Endothelial cell (in vitro differentiated cells): ENCODE results near the gene ZC2HC1C. TPM values are rescaled to one million over a fixed set of nuclear protein-coding genes. Genes with fewer than 3 reads are reported as not detected.
A peak's percentile ranks its signal among the peaks of the same experiment; 100 is the strongest.
"Not testable (repeated sequence)": the region's sequence is repeated elsewhere in the genome, so short reads cannot be mapped to it uniquely, and the experiment has no call there.

ENCODE experiments used
- DNase-seq: peaks from one replicate; pipeline ENCODE4 v3.0.0; 2021; ENCODE audit warnings: low spot score
- H3K27ac Mint-ChIP-seq: one replicate; pipeline ENCODE4 v1.8.0; 2021; ENCODE audit warnings: mixed read lengths, inconsistent platforms; ENCODE audit not compliant: unreplicated experiment
- H3K27me3 Mint-ChIP-seq: one replicate; pipeline ENCODE4 v1.8.0; 2021; ENCODE audit warnings: mild to moderate bottlenecking, moderate library complexity, mixed read lengths, inconsistent platforms; ENCODE audit not compliant: unreplicated experiment
- H3K36me3 Mint-ChIP-seq: one replicate; pipeline ENCODE4 v1.8.0; 2021; ENCODE audit warnings: mild to moderate bottlenecking, low read depth, mixed read lengths, inconsistent platforms; ENCODE audit not compliant: unreplicated experiment
- H3K4me1 Mint-ChIP-seq: one replicate; pipeline ENCODE4 v1.8.0; 2021; ENCODE audit warnings: mild to moderate bottlenecking, mixed read lengths, inconsistent platforms; ENCODE audit not compliant: unreplicated experiment
- H3K4me3 Mint-ChIP-seq: one replicate; pipeline ENCODE4 v1.8.0; 2021; ENCODE audit warnings: mild to moderate bottlenecking, mixed read lengths, inconsistent platforms; ENCODE audit not compliant: unreplicated experiment
- H3K9me3 Mint-ChIP-seq: one replicate; pipeline ENCODE4 v1.8.0; 2021; ENCODE audit warnings: mixed read lengths, inconsistent platforms; ENCODE audit not compliant: unreplicated experiment
- total RNA-seq: library from RNA; stranded (reverse); fragmentation: NEBNext Ultra II Directional; extraction: Animal tissue kit (Norgen Biotek cat#: 25700); gene quantifications from one replicate; pipeline ENCODE4 v1.2.1, GENCODE V29; 2021; ENCODE audit not compliant: unreplicated experiment
- TF ChIP-seq, protein P1 (sequence below): fragments of 200-600 bp; sonication (generic); IDR thresholded peaks from one replicate; pipeline ENCODE4 v1.5.0; 2021; ENCODE audit warnings: antibody characterized with exemption; ENCODE audit not compliant: unreplicated experiment

ZC2HC1C gene
- total RNA-seq, 1 donor from 2014 or later = 1.6 TPM

DNA sequence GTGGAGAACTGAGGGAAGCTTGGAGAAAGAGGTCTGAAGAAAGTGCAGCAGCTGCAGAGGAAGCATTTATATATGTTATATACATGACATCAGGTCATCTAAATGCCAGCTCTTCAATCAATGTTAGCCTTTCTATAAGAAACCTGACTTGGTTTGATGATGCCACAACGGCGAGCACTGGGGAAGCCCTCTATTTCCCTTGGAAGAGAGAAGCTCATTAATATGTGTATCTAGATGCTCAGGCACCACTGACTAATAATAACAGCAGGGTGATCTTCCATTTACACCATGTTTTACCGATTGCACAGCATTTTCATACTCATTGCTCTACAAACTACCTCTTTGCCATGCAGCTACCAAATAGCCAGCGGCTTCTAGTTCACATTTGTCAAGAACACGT lies 6.4 kb upstream of the ZC2HC1C start:
- Mint-ChIP-seq H3K27ac (no peak overlapping the region), H3K36me3 (no peaks in the 10 kb centered on the region), H3K9me3 (no peaks in the 10 kb centered on the region), H3K4me3 (peak overlapping the region; percentile 98), H3K4me1 (peaks cover 10% of the 10 kb centered on the region), H3K27me3 (no peaks in the 10 kb centered on the region)
- no peak for DNase-seq
- TF ChIP-seq, protein P1, sequence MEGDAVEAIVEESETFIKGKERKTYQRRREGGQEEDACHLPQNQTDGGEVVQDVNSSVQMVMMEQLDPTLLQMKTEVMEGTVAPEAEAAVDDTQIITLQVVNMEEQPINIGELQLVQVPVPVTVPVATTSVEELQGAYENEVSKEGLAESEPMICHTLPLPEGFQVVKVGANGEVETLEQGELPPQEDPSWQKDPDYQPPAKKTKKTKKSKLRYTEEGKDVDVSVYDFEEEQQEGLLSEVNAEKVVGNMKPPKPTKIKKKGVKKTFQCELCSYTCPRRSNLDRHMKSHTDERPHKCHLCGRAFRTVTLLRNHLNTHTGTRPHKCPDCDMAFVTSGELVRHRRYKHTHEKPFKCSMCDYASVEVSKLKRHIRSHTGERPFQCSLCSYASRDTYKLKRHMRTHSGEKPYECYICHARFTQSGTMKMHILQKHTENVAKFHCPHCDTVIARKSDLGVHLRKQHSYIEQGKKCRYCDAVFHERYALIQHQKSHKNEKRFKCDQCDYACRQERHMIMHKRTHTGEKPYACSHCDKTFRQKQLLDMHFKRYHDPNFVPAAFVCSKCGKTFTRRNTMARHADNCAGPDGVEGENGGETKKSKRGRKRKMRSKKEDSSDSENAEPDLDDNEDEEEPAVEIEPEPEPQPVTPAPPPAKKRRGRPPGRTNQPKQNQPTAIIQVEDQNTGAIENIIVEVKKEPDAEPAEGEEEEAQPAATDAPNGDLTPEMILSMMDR = no peak

DNA sequence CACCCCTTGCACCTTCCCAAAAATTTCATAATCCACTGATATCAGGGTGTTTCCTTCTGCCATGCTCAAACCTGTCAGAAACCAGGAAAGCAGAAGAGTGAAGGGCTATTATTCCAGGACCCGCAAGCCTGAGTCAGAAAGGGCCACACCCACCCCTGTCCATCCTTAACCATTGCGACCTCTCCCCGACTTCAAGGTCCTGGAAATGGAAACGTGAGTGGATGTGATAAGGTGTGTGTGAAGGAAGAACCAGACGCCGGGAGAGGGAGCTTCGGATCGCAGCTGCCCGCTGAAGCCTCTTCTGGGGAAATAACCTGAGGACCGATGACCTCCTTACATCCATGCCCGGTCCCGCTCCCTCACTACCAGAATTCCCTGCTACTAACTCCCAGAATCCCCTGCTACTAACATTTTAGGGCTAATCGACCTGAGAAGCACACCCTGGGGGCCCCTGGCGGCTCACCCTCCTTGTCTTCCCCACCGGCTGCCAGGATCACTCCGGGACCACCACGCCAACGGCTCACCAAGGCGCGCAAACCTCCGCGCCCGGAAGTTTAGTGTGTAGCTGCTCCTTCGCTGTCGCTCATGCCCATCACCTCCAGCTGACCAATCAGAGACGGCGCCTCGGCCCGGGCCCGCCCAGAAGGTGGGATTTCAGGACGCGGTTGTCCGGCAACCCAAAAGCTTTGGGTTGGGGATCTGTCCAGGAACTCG lies 5.8 kb upstream of the ZC2HC1C start, which contains the start of gene ACYP1:
Gene ACYP1, minus strand, starts transcription at position 534 of the 714 bp plus-strand sequence. Its CDS starts 471 bp downstream, at position 63.
- H3K27ac Mint-ChIP-seq = no peak within 1 kb of the TSS
- DNase-seq = peak; percentile 93

DNA sequence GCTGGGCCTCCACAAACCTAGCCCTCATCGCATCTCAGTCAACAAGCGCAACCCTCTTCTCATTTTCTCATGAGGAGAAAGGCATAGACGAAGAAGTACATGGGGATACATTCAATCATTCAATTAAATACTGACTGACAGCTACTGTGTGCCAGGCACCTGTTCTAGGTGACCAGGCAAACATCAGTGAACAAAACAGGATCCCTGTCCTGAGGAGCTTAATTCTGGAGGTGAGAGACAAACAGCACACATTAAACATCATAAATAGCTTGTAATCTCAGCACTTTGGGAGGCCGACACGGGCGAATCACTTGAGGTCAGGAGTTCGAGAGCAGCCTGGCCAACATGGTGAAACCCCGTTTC lies 5.3 kb upstream of the ZC2HC1C start:
- H3K4me3 Mint-ChIP-seq = peak overlapping the region; percentile 98
- no peaks in the 10 kb centered on the region for H3K27me3 Mint-ChIP-seq
- no peaks in the 10 kb centered on the region for H3K36me3 Mint-ChIP-seq
- H3K4me1 Mint-ChIP-seq = peaks cover 10% of the 10 kb centered on the region
- TF ChIP-seq, protein P1 = no peak
- no peak overlapping the region for H3K27ac Mint-ChIP-seq
- no peak for DNase-seq
- H3K9me3 Mint-ChIP-seq = no peaks in the 10 kb centered on the region

More for the DNA sequence above, 5.8 kb upstream of the ZC2HC1C start, which contains the start of gene ACYP1:
- no peaks in the 10 kb centered on the region for H3K9me3 Mint-ChIP-seq
- TF ChIP-seq, protein P1 = no peak
- peak within 1 kb of the TSS; percentile 98 for H3K4me3 Mint-ChIP-seq
- no peaks in the 10 kb centered on the region for H3K36me3 Mint-ChIP-seq
- no peaks in the 10 kb centered on the region for H3K27me3 Mint-ChIP-seq
- H3K4me1 Mint-ChIP-seq = peaks cover 10% of the 10 kb centered on the region

DNA sequence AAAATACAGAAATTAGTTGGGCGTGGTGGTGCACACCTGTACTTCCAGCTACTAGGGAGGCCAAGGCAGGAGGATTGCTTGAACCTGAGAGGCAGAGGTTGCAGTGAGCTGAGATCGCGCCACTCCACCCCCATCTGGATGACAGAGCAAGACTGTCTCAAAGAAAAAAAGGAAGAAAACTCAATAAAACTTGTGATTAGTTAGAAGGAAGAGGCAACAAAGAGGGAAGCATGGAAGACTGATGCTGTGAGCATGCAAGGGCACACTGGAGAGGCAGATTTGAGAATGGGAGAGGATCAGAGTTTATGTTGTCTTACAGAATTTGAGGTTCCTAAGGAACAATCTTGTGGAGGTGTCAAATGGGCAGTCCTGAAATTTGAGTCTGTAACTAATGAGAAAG lies 2.8 kb upstream of the ZC2HC1C start:
- H3K4me1 Mint-ChIP-seq = peaks cover 12% of the 10 kb centered on the region
- TF ChIP-seq, protein P1 = no peak
- no peak for DNase-seq
- no peak overlapping the region for H3K27ac Mint-ChIP-seq
- peaks cover 4% of the 10 kb centered on the region for H3K27me3 Mint-ChIP-seq
- H3K9me3 Mint-ChIP-seq = no peaks in the 10 kb centered on the region
- no peaks in the 10 kb centered on the region for H3K36me3 Mint-ChIP-seq
- no peak overlapping the region for H3K4me3 Mint-ChIP-seq

DNA sequence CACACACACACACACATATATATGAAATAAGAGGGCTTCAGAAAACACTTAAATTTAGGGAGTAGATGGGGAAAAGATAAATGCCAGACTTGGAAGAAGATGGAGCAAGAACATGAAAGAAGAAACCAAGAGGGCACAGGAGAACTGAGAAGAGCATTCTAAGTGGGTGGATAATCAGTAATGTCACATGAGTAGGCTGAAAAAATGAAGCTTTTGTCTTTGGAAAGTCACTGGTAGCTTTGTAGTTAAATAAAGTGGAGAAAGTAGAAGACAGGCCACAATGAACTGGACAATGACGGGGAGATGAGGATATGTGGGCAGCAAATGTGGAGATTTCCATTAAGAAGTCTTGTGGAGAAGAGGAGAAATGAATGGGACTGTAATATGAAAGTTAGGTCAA lies 2.2 kb upstream of the ZC2HC1C start:
- peaks cover 12% of the 10 kb centered on the region for H3K4me1 Mint-ChIP-seq
- H3K4me3 Mint-ChIP-seq = no peak overlapping the region
- TF ChIP-seq, protein P1 = no peak
- H3K36me3 Mint-ChIP-seq = no peaks in the 10 kb centered on the region
- peaks cover 4% of the 10 kb centered on the region for H3K27me3 Mint-ChIP-seq
- no peak for DNase-seq
- H3K27ac Mint-ChIP-seq = no peak overlapping the region
- H3K9me3 Mint-ChIP-seq = no peaks in the 10 kb centered on the region

DNA sequence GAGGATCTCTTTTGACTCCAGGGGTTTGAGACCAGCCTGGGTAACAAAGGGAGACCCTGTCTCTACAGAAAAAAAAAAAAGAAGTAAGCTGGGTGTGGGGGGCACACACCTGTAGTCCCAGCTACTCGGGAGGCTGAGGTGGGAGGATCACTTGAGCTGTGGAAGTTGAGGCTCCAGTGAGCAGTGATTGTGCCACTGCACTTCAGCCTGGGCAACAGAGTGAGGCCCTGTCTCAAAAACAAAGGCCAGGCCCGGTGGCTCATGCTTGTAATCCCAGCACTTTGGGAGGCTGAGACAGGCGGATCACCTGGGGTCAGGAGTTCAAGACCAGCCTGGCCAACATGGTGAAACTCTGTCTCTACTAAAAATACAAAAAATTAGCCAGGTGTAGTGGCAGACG lies 1.7 kb upstream of the ZC2HC1C start:
- DNase-seq, H3K27me3 Mint-ChIP-seq, H3K36me3 Mint-ChIP-seq, H3K4me3 Mint-ChIP-seq, H3K9me3 Mint-ChIP-seq, H3K27ac Mint-ChIP-seq: not testable (repeated sequence)
- H3K4me1 Mint-ChIP-seq = peaks cover 12% of the 10 kb centered on the region
